GM21825 (cell line): ENCODE data around the gene NFIB.

Source experiments
- ATAC-seq: cut with Tn5 transposase; IDR thresholded peaks from one replicate; pipeline ENCODE4 v1.9.1; 2021; ENCODE audit warnings: mild to moderate bottlenecking, moderate library complexity; ENCODE audit not compliant: unreplicated experiment

Gene NFIB

GRCh38 chr9:14218253-14218652 is 95.7 kb downstream of the NFIB start:
- no peak for ATAC-seq

GRCh38 chr9:14216612-14217194 is 97.2 kb downstream of the NFIB start:
- no peak for ATAC-seq

- no peak for ATAC-seq
Measured at GRCh38 chr9:14215614-14216013, 98.3 kb downstream of the NFIB start.

GRCh38 chr9:14214693-14215092 is 99.2 kb downstream of the NFIB start:
- no peak for ATAC-seq

DNA sequence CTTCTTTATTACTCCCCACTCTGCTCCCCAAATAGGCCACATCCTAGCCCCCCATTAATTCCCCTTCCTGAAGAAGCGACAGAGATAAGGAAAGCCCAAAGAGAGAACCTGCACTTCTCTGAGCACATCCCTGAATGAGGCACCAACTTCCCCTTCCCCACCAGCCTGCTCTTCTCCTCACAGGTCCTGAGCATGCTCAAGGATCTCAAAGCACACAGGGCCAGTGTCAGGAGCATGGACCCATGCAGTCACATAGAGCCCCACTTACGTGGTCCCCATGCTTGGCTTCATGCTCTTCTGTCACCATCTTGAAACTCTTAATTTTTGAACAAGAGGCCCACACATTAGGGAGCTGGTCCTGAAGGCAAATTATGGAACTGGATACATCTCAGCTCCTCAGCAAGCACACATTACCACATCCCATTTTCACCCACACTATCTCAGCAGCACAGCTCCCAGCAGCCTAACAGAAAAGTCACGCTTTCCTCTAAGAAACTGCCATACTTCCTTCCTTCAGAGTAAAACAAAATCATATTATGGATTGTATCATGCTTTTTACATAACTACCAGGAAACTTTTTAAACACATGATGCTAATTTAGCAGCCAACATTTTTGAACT is 99.8 kb downstream of the NFIB start:
- ATAC-seq = no peak

DNA sequence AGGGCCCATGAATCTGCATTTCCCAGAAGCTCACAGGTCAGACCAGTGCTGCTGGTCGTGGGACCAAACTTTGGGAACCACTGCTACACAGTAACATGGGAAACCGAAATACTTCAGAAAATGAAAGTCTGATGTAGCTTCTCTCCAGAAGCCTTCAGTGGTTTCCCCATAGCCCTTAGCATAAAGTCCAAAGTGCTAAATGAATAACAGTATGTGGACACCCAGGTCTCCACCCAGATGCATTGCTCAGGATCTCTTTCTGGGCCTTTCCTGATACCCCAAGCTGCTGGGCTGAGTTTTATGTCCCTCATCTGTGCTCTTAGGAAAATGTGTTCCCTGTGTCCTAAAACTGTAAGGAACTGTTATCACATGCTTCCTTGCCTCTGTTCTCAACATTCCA is 100.4 kb downstream of the NFIB start:
- ATAC-seq = no peak

DNA sequence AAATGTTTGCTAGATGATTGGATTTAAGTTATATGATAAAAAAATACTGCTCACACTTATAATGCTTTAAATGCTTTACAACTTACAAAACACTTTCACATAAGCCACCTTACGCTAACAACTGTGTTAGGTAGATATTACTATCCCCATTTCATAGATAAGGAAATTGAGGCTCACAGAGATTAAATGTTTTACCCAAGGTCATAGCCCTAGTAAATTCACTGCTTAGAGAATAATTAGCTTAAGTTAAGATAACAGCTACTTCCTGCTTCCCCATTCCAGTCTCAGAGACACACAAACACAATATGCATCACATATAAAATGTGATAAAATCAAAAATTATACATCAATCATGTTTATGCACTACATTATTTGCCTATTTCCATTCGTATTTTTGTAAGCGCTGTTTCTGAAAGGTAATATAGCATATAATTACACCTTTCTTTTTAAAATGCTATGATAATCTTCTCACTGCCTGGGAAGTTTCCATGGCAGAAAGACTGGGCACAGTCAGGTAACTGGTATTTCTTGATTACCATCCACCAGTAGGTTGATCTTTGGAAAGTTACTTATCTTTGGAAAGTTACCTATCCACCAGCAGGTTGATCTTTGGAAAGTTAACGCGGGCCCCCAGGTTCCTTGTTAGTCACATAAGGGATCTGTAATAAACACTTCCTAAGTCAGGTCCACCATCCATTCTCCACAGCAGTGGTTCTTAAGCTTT is 101.1 kb downstream of the NFIB start:
- no peak for ATAC-seq

- no peak for ATAC-seq
Measured at GRCh38 chr9:14212077-14212476, 101.9 kb downstream of the NFIB start.

GRCh38 chr9:14211564-14211963 is 102.4 kb downstream of the NFIB start:
- ATAC-seq = no peak

DNA sequence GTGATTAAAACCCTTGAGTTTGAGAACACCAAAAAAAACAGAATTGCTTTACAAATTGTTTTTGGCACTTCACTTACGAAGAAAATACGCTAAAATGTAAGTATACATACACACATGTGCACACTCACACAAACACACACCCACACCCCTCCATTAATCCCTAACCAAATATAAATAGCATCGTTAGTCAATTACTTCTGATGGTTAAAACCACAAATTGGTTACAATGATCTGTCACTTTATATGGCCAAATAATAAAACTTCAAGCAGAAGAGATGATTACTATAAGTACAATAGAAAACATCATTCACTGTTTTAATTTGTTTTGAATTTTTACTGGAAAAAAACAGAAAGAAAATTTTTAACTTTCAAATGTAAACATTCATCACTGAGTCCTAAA is 103.5 kb downstream of the NFIB start:
- no peak for ATAC-seq

GRCh38 chr9:14209399-14210345 is 104.3 kb downstream of the NFIB start:
- ATAC-seq = no peak

DNA sequence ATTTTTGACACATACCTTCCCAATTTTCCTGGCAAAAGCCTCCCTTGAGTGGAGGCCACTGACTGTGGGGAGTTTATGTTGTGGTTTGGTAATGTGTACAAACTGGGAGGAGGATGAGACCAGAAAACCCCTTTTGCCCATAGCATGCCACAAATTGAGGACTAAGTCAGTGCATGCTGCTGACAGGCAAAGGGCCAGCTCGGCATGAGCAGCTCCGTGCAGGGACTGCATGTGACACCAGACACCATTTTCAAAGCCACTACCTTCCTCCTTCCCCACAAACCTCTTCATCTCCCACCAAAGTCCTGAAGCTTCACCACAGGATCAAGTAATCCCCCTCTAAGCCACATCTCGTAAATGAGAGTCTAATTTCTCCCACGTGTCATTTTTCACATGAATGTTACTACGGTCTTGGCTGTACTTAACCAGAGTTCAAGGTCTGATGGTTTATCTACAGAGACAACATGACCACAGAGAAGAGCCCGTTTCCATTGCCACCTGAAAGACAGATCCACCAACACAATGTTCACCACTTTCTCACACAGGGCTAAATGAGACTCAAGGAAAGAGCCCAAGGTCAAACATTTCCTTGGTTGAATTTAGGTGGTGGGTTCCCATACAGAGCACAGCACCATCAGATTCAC is 106.5 kb downstream of the NFIB start:
- no peak for ATAC-seq

- no peak for ATAC-seq
Measured at GRCh38 chr9:14205463-14205862, 108.5 kb downstream of the NFIB start.

DNA sequence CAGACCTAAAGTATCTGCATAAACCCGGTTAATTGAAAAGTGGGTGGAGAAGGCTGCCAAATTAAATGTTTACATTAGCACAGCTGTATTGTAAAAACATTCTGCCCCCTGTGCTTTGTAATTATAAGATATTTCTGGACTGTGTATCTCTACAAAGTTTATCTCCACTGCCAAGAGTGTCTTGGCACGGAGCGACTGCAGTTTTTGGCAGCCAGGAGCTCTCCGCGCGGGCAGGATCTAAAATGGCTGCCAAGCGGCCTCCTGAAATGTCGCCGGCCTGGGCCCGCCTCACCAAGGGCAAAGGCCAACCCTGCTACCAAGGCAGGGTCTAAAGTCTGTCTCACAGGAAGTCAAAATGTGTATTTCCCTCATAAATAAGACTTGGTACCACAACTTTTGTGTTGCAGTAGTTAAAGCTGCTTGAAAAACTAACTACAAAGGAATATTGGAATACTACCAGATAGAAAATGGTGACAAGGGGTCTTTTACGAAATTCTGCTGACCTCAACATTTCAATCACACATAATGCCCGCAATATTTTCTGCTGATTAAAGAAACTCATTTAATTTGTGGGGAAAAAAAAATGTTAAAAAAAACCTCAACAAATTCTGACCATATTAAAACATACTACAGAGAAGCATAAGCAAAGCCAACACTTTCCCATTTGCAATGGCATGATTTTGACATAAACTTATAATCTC is 110.4 kb downstream of the NFIB start:
- no peak for ATAC-seq

- no peak for ATAC-seq
Measured at GRCh38 chr9:14198841-14199455, 115.0 kb downstream of the NFIB start.

DNA sequence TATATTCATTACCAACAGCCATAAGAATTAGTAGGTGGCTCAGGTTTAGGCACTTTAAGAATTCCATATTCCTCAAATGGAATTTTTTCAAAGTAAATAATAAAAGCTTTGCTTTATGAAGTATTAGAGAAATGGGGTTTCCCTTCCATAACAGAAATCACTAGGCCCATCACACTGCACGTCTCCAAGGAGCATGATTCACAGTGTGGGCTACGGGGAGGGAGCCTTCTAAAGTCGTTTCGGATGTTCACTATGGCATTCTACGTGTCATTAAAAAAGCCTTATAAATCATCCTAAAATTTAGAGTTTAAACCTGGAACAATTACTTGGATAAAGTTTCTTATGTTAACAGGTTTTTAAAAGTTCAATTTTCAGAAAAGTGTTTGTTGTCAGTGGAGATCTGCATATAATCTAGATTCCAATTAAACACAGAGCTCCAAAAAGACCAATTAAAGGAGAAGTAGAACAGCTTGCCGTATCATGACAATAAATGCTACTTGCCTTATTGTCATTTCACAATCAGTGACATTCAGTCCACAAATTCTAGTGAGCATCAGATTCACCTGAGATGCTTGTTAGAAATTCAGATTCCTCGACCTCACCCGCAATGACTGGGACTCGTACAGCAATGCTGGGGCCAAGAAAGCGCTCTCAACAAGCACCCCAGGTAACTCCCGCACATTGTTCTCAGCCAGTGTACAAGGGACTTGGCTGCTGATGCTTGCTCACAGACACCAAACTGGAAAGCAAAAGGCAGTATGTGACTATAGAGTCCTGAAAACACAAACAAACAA is 115.7 kb downstream of the NFIB start:
- ATAC-seq = no peak

DNA sequence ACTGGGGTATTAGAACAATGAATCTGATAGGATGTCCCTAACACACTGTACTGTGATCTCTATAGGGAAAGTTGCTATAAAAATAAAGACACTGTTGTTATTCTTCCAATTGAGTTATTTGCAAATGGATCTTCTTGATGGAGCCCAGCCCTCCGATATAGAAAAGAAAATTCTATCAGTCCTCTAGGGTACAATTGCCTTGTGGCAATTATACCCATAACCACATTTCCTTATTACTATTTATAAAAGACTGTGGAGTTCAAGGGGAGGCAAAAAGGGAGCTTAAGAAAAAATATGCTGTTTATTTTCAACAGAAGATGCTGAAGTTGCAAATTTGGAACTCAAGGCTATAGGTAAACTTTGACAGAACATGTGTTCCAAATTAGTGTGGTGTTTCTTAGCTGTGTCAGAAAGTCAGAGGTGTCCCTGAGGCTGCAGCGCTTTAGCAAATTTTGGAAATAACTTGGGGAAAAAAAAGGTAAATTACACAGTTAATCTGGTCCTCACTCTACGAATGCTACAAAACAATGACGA is 116.5 kb downstream of the NFIB start:
- ATAC-seq = no peak

DNA sequence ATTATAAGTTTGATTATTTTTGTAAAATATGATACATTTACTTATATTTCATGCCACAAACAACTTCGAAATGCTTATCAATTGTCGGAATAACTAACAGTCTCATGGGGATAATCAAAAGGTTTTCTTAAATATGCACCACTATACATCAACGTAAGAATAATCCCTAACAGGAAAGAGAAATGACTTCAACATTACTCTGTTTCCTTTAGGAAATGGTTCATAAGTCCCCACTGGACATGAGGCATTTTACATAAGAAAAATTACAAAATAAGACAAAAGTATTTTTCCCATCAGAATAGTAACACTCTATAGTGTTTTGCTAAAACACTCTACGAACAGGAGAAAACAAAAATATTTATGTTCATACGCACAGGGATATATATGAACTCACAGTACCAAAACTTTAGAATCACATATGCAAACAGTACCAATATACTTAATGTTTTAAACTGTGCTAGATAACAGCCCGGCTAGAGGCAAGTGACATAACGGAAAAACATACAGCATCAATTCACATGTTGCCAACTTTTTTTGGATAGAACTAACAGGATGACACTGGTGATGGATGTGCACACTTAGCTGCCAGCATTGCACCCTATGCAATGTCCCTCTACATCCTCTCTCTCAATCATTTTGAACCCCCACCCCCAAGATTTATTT is 120.5 kb downstream of the NFIB start:
- no peak for ATAC-seq
